Hematopoietic multipotent progenitor cell (in vitro differentiated cells): ENCODE measurements around the gene CLTCL1. TPM values are rescaled to one million over a fixed set of nuclear protein-coding genes. Genes with fewer than 3 reads are reported as not detected.
"Not testable (repeated sequence)": the region's sequence is repeated elsewhere in the genome, so short reads cannot be mapped to it uniquely, and the experiment has no call there.

Experiments
- DNase-seq, 3 donors: peaks; one replicate each; pipeline ENCODE4 v3.0.0-alpha.2; 2011 to 2015; ENCODE audit warnings: low read depth in 2 of 3, low spot score in 2 of 3
- total RNA-seq: library from RNA; depleted of rRNA; stranded (reverse); fragments of >200 nt; gene quantifications from one replicate; pipeline ENCODE4 v1.2.3, GENCODE V29; 2012

The CLTCL1 gene
- total RNA-seq, 1 donor: 1.6 TPM

DNA sequence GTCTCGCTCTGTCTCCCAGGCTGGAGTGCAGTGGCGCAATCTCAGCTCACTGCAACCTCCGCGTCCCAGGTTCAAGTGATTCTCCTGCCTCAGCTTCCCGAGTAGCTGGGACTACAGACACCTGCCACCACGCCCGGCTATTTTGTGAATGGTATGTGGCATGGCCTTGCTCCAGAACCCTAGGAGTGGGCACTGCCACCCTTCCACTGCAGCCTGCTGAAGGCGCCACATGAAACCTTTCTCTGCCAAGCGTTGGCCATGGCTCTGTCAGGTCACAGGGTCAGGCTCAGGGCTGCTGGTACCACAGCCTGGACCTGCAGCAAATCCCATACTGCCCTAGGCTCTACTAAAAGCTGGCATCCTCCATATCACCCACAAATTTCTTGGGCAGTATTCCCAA is 135.4 kb downstream of the CLTCL1 start:
- DNase-seq: not testable (repeated sequence)

DNA sequence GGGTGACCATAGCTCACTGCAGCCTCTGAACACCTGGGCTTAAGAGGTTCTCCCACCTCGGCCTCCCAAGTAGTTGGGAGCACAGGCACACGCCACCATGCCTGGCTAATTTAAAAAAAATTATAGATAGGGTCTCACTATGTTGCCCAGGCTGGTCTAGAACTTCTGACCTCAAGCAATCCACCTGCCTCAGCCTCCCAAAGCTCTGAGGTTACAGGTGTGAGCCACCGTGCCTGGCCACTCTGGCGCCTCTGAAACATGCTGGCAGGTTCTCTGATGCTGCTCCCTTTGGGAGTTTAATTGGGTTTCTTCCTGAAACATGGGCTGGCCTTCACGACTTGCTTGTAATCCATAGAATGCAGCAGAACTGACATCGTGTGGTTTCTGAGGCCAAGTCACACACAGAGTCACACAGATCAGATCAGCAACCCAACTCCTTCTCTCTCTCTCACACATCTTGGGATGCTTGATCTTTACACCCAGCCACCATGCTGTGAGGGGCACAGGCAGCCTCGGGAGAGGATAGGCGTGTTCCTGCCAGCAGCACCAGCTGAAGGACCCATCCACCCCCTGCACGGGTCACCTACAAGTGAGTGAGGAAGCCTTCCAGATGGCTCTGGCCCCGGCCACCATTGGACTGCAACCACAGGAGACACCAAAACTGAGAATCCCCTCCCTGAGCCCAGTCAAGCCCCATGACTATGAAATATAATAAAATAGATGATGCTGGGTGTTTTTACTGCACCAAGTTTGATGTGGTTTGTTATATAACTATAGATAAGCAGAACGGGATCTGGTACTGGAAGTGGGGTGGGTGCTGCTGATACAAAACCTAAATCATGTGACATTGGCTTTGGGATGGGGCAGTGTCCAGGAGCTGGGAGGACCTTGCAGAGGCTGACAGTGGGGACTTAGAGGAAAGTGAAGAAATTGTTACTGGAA is 138.3 kb downstream of the CLTCL1 start:
- no peak for DNase-seq

DNA sequence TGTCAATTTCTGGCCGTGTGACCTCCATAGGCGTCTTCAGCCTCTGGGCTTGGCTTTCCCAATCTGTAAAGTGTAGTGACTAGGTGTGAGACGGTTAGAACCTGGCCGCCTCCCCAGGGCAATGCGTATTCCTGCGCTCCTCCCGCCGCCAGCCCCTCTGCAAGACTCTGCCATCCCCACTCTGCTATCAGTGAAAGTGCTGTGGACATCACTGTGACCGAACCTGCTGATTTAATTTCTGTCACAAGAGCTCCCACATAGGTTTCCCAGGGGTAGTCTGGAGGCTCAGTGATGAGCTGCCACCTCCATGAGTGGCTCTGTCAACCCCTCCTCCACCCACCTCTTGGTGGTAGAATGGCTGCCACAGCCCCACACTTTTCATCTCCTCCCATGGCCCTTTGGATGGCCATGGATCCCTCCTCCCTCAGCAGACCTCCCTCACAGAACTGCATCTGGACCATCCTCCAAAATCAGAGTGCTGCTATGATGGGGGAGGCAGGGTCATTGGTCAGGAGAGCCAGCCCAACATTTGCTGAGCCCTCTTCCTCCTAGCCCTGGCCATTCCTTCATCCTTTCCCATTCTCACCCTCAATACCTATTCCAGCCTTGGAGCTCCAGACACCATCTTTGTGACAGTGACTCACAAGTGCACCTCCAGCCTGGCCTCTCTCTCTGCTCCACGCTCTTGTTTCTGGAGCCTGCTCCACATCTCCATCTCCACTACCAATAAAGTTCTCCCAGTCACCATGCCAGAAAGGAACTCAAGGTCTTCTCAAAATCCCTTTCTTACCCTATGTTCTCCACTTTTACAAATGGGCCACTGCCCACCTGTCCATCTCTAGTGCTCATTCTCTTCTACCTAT is 140.0 kb downstream of the CLTCL1 start:
- no peak for DNase-seq

GRCh38 chr22:19150482-19151328 is 140.8 kb downstream of the CLTCL1 start:
- DNase-seq: no peak

DNA sequence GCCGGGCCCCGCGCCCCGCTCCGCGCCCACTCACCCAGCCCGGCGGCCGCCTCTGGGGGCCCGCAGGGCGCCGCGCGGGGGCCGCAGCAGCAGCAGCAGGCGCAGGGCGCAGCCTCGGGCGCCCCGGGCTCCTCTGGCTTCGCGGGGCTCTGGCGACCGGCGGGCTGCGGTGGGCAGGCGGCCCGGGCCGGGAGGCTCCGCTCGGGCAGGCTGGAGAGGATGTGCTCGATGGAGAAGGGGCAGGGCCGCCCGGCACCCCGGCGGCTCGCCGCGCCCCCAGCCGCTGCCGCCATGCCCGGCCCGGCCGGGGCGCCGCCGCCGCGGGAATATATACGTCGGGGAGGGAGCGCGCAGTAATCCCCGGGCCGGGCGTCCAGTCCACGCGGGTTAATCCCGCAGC is 141.5 kb downstream of the CLTCL1 start, which contains the start of gene GSC2:
Gene GSC2, minus strand, starts transcription at position 302 of the 400 bp plus-strand sequence. Its CDS starts 9 bp downstream, at position 293.
- no peak for DNase-seq

- peak in 1 of 3 donors; percentile 26 for DNase-seq
Observed at GRCh38 chr22:19149047-19149883, 142.3 kb downstream of the CLTCL1 start.

DNA sequence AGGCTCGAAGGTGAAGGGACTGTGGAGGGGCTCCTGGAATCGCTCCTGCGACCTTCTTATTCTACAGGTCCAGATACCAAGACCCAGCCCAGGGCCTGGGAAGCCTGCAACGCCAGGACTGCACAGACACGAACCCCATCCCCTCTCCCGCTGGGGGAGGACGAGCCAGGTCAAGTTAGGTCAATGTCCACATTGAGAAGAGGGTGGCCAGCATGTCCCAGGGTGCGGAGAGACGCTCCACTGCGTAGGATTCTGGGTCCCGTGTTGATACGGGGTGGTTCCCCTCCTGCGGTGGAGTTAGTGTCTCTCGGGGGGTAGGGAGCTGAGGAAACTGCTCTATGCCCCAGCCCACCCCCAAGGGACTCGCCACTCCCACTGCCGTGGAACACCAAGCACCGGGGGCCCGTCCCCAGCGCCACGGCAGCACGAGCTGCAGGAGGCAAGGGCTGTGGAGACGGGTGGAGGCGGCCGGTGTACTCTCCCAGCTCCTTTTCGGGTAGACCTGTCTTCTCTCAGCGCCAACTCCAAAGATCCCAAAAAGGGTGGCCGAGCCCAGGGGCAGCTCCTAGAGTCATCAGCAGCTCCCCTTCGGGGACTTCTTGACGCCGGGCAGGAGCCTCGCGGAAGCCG is 143.0 kb downstream of the CLTCL1 start:
- no peak for DNase-seq

DNA sequence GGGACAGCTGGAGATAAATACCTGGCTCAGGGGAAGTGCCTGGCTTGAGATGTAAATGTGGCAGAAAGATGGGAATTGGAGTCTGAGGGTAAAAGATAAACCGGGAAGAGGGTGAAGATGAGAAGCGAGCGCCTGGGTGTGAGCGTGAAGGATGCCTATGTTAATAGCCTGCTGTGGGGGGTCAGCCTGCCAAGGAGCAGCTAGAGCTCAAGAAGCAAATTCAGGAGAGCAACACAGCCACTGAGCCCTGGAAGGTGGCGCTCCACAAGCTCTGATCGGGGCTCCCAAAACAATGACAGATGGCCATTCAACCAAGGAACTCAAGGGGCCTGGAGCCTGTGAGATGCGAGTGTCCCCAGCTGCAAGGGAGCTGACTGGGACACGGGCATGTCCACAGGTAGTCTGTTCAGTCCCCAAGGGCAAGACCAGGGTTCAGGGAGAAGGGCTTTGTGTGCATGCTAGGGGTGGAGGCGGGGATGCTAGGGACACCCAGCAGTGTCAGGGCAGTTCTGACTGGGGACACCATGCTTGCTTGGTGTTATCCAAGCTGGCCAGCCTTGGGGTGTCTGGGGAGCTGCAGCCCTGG is 144.2 kb downstream of the CLTCL1 start:
- no peak for DNase-seq

DNA sequence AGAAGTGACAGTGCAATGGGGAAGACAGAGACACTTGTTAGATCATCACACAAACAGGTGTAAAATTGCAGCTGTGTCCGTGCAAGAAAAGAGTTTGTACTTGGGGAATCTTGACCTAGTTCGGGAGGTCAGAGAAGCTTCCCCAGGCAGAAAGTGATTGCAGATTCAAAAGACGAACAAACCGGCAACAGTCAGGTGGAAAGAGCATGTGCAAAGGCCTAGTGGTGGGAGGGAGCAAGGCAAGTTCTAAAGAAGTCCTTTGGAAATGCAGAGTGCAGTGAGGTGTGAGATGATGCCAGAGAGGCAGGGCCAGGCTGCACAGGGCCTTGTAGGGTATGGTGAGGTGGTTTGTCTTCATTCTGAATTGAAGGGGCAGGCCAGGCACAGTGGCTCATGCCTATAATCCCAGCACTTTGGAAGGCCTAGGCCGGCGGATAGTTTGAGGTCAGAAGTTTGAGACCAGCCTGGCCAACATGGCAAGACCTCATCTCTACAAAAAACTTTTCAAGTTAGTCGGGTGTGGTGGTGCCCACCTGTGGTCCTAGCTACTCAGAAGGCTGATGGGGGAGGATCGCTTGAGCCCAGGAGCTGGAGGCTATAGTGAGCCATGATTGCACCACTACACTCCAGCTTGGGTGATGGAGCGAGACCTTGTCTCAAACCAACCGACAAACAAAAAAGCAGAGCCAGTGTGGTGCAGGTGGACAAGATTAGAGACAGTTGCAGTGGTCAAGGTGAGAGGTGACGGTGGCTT is 145.1 kb downstream of the CLTCL1 start:
- DNase-seq: no peak

GRCh38 chr22:19143967-19144400 is 147.5 kb downstream of the CLTCL1 start:
- peak in 2 of 3 donors; percentile 35 to 48 for DNase-seq

DNA sequence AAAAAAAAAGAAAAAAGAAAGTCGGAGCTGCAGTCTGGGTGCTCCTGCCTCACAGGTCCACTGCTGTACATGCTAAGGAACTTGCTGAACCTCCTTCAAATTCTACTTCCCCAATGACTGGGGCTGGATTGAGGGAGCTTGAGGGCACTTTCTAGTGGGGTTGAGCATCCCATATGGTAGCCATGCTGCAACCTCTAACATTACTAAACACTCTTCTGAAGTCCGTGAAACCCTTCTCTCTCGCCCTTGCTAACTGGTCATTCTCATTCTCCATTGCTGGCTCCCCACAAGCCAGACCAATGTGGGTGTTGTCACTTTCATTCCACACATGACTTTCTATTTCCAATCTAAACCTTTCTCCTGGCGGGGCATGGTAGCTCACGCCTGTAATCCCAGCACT is 148.3 kb downstream of the CLTCL1 start:
- DNase-seq: no peak

DNA sequence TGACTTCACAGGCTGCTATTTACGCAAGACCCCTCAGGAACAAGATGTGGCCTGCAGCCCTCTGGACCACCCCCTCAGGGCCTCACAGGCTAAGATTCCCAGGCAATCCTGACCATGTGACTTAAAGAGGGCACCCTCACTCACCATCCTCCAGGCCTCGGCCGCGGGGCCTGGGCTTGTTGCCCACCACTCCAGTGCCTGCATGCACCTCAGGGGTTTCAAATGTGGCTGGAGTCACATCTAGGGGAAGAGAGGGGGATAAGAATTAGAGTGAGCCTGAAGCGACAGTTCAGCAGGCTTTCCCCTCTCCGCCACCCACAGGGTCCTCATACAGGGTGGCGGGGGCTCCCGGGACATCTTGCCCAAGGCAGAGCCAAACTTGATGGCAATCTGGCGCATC is 149.1 kb downstream of the CLTCL1 start:
- no peak for DNase-seq

DNA sequence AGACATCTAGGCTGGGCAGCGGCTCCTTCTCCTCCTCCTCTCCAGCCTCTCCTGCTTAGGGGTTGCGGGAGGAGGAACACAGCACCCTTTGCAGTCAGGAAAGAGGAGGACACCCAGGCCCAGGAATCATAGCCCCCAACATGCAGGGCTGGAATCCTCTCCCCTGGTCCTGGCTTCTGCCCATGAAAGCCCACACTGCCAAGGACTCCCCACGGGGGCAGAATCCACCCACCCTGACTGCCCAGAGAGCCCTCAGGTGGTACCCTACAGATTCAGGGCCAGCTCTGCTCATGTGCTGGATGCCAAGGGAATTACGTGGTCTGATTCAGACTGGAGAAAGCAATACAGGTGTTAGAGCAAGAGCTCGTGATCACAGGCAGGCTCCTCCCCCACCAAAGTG is 151.5 kb downstream of the CLTCL1 start:
- DNase-seq: no peak

DNA sequence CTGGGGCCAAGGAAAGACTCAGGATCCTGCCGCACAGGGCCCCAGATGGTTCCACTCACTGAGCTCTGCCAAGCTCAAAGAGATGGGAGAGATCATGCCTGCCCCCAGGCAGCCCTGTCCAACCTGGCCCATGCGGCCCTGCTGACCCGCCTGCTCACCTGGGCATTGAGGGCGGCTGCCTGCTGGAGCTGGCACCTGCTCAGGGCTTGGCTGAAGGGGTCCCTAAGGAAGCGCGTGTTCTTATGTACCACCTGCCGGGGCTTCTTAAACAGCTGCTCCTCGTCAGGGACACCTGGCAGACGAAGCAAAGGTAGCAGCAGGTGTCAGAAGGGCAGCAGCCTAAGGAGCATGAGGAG is 152.5 kb downstream of the CLTCL1 start:
- no peak for DNase-seq

GRCh38 chr22:19138217-19139000 is 153.1 kb downstream of the CLTCL1 start:
- no peak for DNase-seq

GRCh38 chr22:19137384-19138216 is 153.9 kb downstream of the CLTCL1 start:
- no peak for DNase-seq
